NB4 (cell line): Measurements from ENCODE around the gene INSL6.
"Not testable (repeated sequence)": the region's sequence is repeated elsewhere in the genome, so short reads cannot be mapped to it uniquely, and the experiment has no call there.

Experiments
- DNase-seq: peaks from one replicate; pipeline ENCODE4 v3.0.0; 2010; ENCODE audit warnings: low read depth
- H3K4me3 ChIP-seq: one replicate; pipeline ENCODE4 v1.5.1; 2011; ENCODE audit warnings: mild to moderate bottlenecking, low read depth, low read length, moderate library complexity
- MAX ChIP-seq: IDR thresholded peaks from 2 replicates; pipeline ENCODE4 v1.6.1; 2011; ENCODE audit warnings: low read depth, low read length
- MYC ChIP-seq: IDR thresholded peaks from 2 replicates; pipeline ENCODE4 v1.6.1; 2011; ENCODE audit warnings: low read depth, low read length
- POLR2A ChIP-seq: IDR thresholded peaks from 2 replicates; pipeline ENCODE4 v1.6.1; 2011; ENCODE audit warnings: mild to moderate bottlenecking; ENCODE audit not compliant: insufficient read length; ENCODE audit errors: extremely low read depth
- TF ChIP-seq, protein P1 (sequence below): IDR thresholded peaks from one replicate; pipeline ENCODE4 v1.5.1; 2012; ENCODE audit warnings: low read depth, low read length

INSL6 gene

GRCh38 chr9:5188060-5188984 lies 2.9 kb upstream of the INSL6 start:
- H3K4me3 ChIP-seq, result no peak overlapping the region
- DNase-seq, result no peak
- TF ChIP-seq MAX, result no peak
- TF ChIP-seq MYC, result no peak
- TF ChIP-seq, protein P1, sequence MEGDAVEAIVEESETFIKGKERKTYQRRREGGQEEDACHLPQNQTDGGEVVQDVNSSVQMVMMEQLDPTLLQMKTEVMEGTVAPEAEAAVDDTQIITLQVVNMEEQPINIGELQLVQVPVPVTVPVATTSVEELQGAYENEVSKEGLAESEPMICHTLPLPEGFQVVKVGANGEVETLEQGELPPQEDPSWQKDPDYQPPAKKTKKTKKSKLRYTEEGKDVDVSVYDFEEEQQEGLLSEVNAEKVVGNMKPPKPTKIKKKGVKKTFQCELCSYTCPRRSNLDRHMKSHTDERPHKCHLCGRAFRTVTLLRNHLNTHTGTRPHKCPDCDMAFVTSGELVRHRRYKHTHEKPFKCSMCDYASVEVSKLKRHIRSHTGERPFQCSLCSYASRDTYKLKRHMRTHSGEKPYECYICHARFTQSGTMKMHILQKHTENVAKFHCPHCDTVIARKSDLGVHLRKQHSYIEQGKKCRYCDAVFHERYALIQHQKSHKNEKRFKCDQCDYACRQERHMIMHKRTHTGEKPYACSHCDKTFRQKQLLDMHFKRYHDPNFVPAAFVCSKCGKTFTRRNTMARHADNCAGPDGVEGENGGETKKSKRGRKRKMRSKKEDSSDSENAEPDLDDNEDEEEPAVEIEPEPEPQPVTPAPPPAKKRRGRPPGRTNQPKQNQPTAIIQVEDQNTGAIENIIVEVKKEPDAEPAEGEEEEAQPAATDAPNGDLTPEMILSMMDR, result no peak
- TF ChIP-seq POLR2A, result no peak

- H3K4me3 ChIP-seq, result no peak overlapping the region
- peak; percentile 76 for DNase-seq
- TF ChIP-seq MAX, result peak; percentile 56
- peak; percentile 36; the same call in 1 of the 2 replicates for TF ChIP-seq MYC
- TF ChIP-seq, protein P1, result peak; percentile 91
- TF ChIP-seq POLR2A, result no peak
Observed at GRCh38 chr9:5186416-5187169, 1.2 kb upstream of the INSL6 start.

DNA sequence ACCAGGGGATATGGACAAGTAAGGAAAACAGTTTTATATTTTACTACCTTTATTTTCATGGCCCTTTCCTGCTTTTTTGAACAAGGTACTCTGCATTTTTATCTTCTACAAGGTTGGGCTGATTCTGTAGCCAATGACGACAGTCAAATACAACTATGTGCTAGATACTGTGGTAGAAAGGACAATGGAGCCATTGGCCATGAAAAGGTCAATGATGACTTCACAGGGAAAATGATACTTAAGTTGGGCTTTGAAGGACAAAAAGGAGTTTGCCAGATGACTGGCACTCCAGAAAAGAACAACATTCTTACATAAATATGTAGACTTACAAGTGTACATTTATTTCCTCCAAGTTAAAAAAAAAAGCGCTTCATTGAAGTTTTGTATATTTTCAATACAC lies 663 bp downstream of the INSL6 start:
- DNase-seq, result no peak
- H3K4me3 ChIP-seq, result no peak overlapping the region
- TF ChIP-seq MAX (no peak), POLR2A (no peak), MYC (no peak)
- TF ChIP-seq, protein P1, result no peak

DNA sequence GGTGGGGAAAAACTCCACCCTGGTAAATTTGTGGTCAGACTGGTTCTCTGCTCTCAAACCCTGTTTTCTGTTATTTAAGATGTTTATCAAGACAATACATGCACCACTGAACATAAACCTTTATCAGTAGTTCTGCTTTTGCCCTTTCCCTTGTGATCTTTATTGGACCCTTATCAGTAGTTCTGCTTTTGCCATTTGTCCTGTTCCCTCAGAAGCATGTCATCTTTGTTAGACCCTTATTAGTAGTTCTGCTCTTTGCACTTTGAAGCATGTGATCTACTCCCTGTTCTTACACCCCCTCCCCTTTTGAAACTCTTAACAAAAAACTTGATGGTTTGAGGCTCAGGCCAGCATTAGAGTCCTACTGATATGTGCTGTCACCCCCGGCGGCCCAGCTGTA lies 4.8 kb downstream of the INSL6 start:
- not testable (repeated sequence) for H3K4me3 ChIP-seq
- DNase-seq, result peak; percentile 35

DNA sequence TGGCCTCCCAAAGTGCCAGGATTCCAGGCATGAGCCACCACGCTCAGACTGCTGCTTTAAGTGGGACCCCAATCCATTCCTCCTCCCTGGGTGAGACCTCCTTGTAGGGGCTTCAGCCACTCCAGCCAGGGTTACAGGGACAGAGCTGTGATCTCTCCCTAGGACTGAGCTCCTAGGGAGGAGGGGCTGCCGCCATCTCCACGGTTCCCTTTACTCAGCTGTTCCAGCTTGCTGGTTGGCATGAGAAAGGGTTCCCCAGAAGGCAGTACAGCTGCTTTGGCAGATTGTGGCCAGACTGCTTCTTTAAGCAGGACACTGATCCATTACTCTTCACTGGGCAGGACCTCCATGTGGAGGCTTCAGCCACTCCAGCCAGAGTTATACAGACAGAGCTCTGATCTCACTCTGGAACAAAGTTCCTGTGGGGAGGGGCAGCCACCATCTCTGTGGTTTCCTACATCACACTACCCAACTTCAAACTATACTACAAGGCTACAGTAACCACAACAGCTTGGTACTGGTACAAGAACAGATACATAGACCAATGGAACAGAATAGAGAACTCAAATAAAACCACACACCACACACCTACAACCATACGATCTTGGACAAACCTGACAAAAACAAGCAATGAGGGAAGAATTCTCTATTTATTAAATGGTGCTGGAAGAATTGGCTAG lies 7.2 kb downstream of the INSL6 start:
- no peak overlapping the region for H3K4me3 ChIP-seq
- TF ChIP-seq MAX (no peak), MYC (no peak), POLR2A (no peak)
- TF ChIP-seq, protein P1, result no peak
- DNase-seq, result no peak
